GM21717 (cell line): Measurements from ENCODE around the gene CT47C1.
A peak's percentile ranks its signal among the peaks of the same experiment; 100 is the strongest.

Source experiments
- ATAC-seq: cut with Tn5 transposase; IDR thresholded peaks from one replicate; pipeline ENCODE4 v1.9.1; 2021; ENCODE audit warnings: mild to moderate bottlenecking, moderate library complexity; ENCODE audit not compliant: unreplicated experiment

The CT47C1 gene

GRCh38 chrX:119073200-119073905 lies 560 bp downstream of the CT47C1 start:
- no peak for ATAC-seq

GRCh38 chrX:119073911-119074310 lies 1.1 kb downstream of the CT47C1 start:
- ATAC-seq = no peak

GRCh38 chrX:119075270-119076025 lies 2.7 kb downstream of the CT47C1 start:
- ATAC-seq = no peak

- ATAC-seq = no peak
Observed at GRCh38 chrX:119082278-119082677, 9.5 kb downstream of the CT47C1 start.

GRCh38 chrX:119084766-119085165 lies 12.0 kb downstream of the CT47C1 start:
- ATAC-seq = no peak

GRCh38 chrX:119087121-119087520 lies 14.3 kb downstream of the CT47C1 start:
- no peak for ATAC-seq

- ATAC-seq = no peak
Observed at GRCh38 chrX:119089619-119090018, 16.8 kb downstream of the CT47C1 start.

- ATAC-seq = no peak
Observed at GRCh38 chrX:119090627-119091026, 17.8 kb downstream of the CT47C1 start.

- no peak for ATAC-seq
Observed at GRCh38 chrX:119093991-119094735, 21.4 kb downstream of the CT47C1 start.

GRCh38 chrX:119094819-119095218 lies 22.0 kb downstream of the CT47C1 start:
- no peak for ATAC-seq

GRCh38 chrX:119095936-119096335 lies 23.1 kb downstream of the CT47C1 start:
- ATAC-seq = no peak

GRCh38 chrX:119101168-119101567 lies 28.4 kb downstream of the CT47C1 start:
- no peak for ATAC-seq

- ATAC-seq = no peak
Observed at GRCh38 chrX:119105826-119106225, 33.0 kb downstream of the CT47C1 start.

GRCh38 chrX:119107206-119107605 lies 34.4 kb downstream of the CT47C1 start:
- ATAC-seq = no peak

GRCh38 chrX:119118780-119119395 lies 46.1 kb downstream of the CT47C1 start:
- ATAC-seq = peak; percentile 83

GRCh38 chrX:119121341-119121740 lies 48.5 kb downstream of the CT47C1 start:
- no peak for ATAC-seq
